ENCODE measurements around the gene PNN.
"Not testable (repeated sequence)": the region's sequence is repeated elsewhere in the genome, so short reads cannot be mapped to it uniquely, and the experiment has no call there.

GRCh38 chr14:39207430-39207829, 32.4 kb downstream of the PNN start:
- not testable (repeated sequence) for TF ChIP-seq CTCF, POLR2A, POLR2AphosphoS5 (IDR thresholded peaks at IDR 0.05)

All from gastroesophageal sphincter (tissue), 3 donors.